NCI-H69 (cell line): Measurements from ENCODE around the gene CA10.

Experiments used
- DNase-seq: peaks from one replicate; lab custom pipeline; 2025; lab: John Stamatoyannopoulos, UW

CA10 gene

GRCh38 chr17:51869387-51869786 lies 289.1 kb downstream of the CA10 start:
- DNase-seq: no peak

DNA sequence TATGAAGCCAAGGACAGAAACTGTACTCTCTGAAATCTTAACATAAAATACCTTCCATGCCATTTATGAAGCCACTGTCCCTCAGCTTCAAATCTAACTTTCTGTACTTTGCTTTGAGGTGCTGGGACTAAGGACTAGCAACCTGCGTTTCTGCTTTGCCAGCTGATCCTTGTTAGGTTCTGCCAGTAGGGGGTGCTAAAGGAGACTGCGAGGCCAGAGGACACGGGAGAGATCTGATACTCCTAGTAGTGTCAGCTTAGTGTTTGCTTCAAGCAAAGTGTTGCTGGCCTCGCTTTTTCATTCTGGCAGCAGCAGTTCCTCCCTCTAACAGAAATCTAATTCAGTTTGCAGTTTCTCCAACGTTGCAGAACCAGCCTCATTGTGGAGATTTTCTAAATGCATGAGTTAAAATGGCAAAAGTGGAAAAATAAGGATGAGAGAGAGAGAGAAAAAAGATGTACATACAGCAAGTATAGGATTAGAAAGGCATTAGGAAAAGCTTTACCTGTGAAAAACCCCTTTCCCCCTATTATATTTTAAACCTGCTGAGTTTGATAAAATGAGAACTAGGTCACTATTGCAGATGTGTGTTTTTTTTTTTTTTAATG lies 297.5 kb downstream of the CA10 start:
- DNase-seq: peak; percentile 53

GRCh38 chr17:51857052-51857597 lies 301.4 kb downstream of the CA10 start:
- peak; percentile 29 for DNase-seq

- peak; percentile 14 for DNase-seq
These were observed 302.7 kb downstream of the CA10 start for GRCh38 chr17:51855806-51856205.

- no peak for DNase-seq
These were observed 304.7 kb downstream of the CA10 start for GRCh38 chr17:51853857-51854256.

DNA sequence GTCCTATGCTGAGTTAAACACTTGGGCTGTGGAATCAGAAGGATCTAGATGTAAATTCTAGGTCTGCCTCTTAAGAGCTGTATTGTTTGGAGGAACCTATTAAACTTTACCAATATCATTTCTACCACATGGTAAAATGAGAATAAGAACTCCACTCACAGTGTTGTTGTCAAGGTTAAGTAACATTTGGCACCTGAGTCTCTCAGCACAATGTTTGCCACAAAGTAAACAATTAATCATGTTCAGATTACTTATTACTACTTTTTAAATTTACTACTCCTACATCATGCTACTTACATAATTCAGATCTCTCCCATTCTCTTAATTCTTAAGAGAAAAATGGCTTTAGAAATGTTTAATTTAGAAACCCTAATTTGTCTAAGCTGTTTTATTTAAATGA lies 305.9 kb downstream of the CA10 start:
- no peak for DNase-seq

- DNase-seq: no peak
These were observed 308.3 kb downstream of the CA10 start for GRCh38 chr17:51850201-51850600.

- no peak for DNase-seq
These were observed 310.1 kb downstream of the CA10 start for GRCh38 chr17:51848451-51848850.

DNA sequence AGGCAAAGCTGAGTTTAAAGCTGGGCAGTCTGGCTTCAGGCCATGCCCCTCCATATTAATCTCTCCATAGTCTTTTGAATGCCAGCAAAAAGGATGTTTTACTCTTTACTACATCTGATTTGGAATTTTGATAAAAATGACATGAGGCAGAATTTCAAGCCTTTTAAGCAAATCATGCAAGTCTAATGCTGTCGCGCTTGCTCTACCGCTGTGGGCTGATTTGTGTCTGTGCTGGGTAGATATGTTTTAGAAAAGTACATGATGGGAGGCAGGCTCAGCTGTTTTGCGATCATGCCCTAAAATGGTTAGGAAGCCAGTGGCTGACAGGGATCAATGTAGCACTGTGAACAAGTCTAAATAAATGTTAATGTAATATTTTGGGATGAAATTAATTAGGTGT lies 311.9 kb downstream of the CA10 start:
- no peak for DNase-seq

DNA sequence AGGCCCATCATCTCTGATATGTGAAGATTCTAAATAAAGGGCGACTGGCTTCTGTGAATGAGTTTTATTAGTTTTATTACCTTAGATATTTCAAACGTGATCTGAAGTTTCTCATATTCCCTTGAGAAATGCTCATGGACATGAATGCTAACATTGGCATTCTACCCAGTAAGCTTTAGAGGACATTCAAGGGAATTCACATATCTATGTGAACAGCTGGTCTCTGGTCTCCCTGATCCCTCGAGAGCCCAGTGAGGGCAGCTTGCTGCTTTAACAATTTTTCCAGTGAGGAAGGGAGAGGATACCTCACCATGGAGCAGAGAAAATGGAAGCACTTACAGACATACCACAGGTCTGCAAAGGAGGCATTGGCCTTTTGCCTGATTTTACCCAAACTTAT lies 312.7 kb downstream of the CA10 start:
- DNase-seq: no peak

DNA sequence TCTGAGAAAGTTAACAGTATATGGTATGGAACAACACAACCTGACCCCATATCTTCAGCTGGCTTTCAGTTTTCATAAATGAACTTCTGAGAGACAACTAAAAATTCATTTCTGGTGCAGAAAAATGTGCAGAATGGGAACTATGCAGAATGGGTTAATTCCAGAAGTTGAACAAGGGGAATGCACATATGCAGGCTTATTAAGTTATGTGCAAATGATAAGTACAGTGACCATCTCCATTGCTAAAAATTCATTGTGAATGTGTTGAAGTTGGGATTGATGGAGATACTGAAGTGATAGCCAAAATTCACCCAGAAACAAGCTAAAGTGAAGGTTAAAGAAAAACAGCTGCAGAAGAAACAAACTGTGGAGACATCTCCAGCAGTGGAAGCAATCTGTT lies 315.8 kb downstream of the CA10 start:
- no peak for DNase-seq

GRCh38 chr17:51841669-51842068 lies 316.8 kb downstream of the CA10 start:
- no peak for DNase-seq

DNA sequence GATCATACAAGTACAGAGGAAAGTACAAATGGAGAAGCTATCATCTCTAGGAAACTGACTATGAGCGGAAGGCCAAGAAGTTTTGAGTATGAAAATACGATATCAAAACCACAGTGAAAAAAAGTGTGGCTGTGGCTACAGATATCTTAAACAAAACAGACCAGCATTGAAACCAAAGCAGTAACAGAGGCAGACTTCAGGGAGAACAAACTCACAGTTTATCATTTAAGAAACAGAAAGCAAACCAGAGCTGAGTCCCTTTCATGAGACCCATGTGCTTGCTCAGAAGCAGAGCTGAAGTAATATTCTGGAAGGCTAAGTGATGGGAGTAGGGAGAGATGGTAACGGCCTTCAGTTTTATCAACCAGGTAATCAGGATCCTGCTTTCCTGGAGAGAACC lies 317.8 kb downstream of the CA10 start:
- no peak for DNase-seq

GRCh38 chr17:51833620-51834019 lies 324.9 kb downstream of the CA10 start:
- no peak for DNase-seq

DNA sequence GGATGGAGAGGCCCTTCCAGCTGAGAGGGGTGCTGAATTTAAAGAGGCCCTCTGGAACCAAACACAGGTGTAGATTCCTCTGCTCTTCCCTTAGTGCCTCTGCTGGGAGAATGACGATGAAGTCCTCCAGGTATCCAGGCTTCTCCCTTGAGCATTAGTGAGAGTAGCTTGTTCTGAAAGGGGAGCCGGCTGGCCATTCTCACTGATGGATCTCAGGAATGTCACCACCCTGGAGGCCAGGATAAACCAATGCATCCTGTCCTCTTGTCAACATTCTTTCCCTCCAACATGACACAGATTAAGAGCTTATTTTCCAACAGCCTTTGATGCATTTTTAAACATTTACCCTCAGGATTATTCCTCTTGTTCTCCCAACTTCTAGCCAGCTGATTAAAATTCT lies 325.5 kb downstream of the CA10 start:
- no peak for DNase-seq

- DNase-seq: no peak
These were observed 327.6 kb downstream of the CA10 start for GRCh38 chr17:51830886-51831285.

DNA sequence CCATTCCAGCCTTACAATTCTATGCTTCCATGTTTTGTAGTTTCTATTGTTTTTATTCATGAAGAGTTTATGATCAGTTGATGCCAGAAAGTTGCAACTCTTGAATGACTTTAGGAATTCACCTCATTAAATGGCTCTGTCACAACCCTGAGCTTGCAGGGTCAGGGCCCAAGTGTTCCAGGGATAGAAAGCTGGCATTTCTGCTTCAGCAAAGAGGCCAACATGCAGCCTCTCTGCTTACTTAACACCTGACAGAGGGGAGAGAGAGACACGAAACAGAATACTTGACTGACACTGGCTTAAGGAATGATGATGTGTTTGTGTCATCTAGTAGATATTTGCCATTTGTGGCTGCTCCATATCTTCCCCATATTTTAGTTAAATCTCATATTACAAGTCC lies 328.1 kb downstream of the CA10 start:
- DNase-seq: no peak

GRCh38 chr17:51828901-51829300 lies 329.6 kb downstream of the CA10 start:
- no peak for DNase-seq

GRCh38 chr17:51827140-51827539 lies 331.4 kb downstream of the CA10 start:
- DNase-seq: no peak

- no peak for DNase-seq
These were observed 337.7 kb downstream of the CA10 start for GRCh38 chr17:51820766-51821165.

- DNase-seq: no peak
These were observed 338.3 kb downstream of the CA10 start for GRCh38 chr17:51820252-51820651.

- peak; percentile 9 for DNase-seq
These were observed 338.9 kb downstream of the CA10 start for GRCh38 chr17:51819341-51820219.

DNA sequence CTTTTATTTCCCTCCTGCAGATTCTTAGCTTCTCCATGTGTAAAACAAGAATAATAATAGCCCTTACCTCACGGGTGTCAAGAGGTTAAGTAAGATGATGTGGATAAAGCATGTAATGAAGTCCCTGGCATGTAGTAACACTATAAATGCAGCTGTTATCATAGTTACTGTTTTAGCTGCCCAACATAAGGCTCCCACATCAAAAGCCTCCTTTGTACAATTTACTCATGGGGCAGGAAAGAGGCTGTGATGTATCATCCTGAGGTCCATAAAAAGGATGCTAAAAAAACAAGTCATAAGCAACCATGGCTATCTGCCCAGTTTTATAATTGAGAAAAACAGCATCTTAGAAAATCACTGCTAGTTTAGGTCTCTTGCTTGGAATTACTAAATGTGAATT lies 339.7 kb downstream of the CA10 start:
- DNase-seq: peak; percentile 15
